K562 (cell line): ENCODE measurements around the gene C17orf113. TPM values are rescaled to one million over a fixed set of nuclear protein-coding genes. Genes with fewer than 3 reads are reported as not detected.

Experiments used
- ATAC-seq: fragments of 200-7000 bp; cut with Tn5 transposase; 3 replicates; pipeline ENCODE4 v1.9.1; 2020; ENCODE audit warnings: moderate library complexity
- BruUV-seq: library from RNA; stranded (reverse); fragments of 400-500 nt; replicated peaks from 2 replicates; lab custom pipeline; 2021; lab: Mats Ljungman, UMichigan
- CTCF ChIA-PET: fragments of 300-600 bp; formaldehyde crosslinking; extraction: SDS; loops from one replicate; lab custom pipeline; 2021; ENCODE audit warnings: low intra/inter-chr PET ratio; lab: Yijun Ruan, JAX
- POLR2A ChIA-PET: fragments of 300-600, 350-650 bp; sonication (Branson Sonifier 250); formaldehyde crosslinking; extraction: SDS; loops from one replicate; lab custom pipeline; 2021; ENCODE audit warnings: antibody characterized with exemption, inconsistent platforms; lab: Yijun Ruan, JAX
- DNase-seq, 4 experiments: peaks; one replicate each; pipeline versions ENCODE4 v3.0.0 to v3.0.0-alpha.2; 2011 to 2018; ENCODE audit warnings: low spot score in 3 of 4, mixed read lengths in 3 of 4; ENCODE audit errors: extremely low read depth in 1 of 4
- FAIRE-seq: peaks from 2 replicates; lab custom pipeline; 2011; peaks lifted over from hg19 to GRCh38; lab: Jason Lieb, UNC
- H2AFZ ChIP-seq: 2 replicates; pipeline ENCODE4 v1.6.0; 2011; ENCODE audit warnings: low read depth, low read length, control low read depth, inconsistent platforms
- H3K27ac ChIP-seq: fragments of 200-600 bp; 3 replicates; pipeline ENCODE4 v1.8.0; 2011; ENCODE audit warnings: low read depth, mild to moderate bottlenecking, control low read depth, inconsistent platforms, low read length, moderate library complexity, mixed read lengths; ENCODE audit errors: extremely low read depth
- H3K27me3 ChIP-seq, 2 experiments: fragments of 300-600 bp in 1 of 2; 2 replicates in 1 of 2; 3 replicates in 1 of 2; pipeline versions ENCODE4 v1.6.0 to v1.8.0; 2011; ENCODE audit warnings: inconsistent platforms in 2 of 2, low read length in 2 of 2, mild to moderate bottlenecking in 1 of 2, mixed read lengths in 1 of 2, moderate library complexity in 1 of 2; ENCODE audit not compliant: control insufficient read depth in 2 of 2, insufficient read depth in 2 of 2
- H3K36me3 ChIP-seq: fragments of 300-600 bp; 3 replicates; pipeline ENCODE4 v1.8.0; 2011; ENCODE audit warnings: mild to moderate bottlenecking, low read length, inconsistent platforms; ENCODE audit not compliant: control insufficient read depth, insufficient read depth
- H3K4me1 ChIP-seq, 2 experiments: fragments of 200-600 bp in 1 of 2; replicated peaks in 1 of 2; 2 replicates in 1 of 2; 3 replicates in 1 of 2; pipeline versions ENCODE4 v1.5.1 to v1.8.0; 2011; ENCODE audit warnings: inconsistent platforms in 2 of 2, low read length in 2 of 2, mild to moderate bottlenecking in 1 of 2, mixed read lengths in 1 of 2, moderate library complexity in 1 of 2; ENCODE audit not compliant: control insufficient read depth in 2 of 2, insufficient read depth in 2 of 2
- H3K4me2 ChIP-seq: 2 replicates; pipeline ENCODE4 v1.6.1; 2011; ENCODE audit warnings: low read length, control low read depth, inconsistent platforms, mixed read lengths; ENCODE audit not compliant: insufficient read depth
- H3K4me3 ChIP-seq: fragments of 200-600 bp; sonication (generic), shearing (Covaris generic); 2 replicates; pipeline ENCODE4 v1.5.1; 2016; ENCODE audit warnings: control low read depth, inconsistent platforms
- H3K79me2 ChIP-seq: fragments of 200-600 bp; 3 replicates; pipeline ENCODE4 v1.8.0; 2011; ENCODE audit warnings: low read length, inconsistent platforms; ENCODE audit not compliant: control insufficient read depth, insufficient read depth
- H3K9ac ChIP-seq, 2 experiments: 2 replicates each; pipeline versions ENCODE4 v1.6.0 to v1.6.1; 2011; ENCODE audit warnings: low read depth in 2 of 2, low read length in 2 of 2, control low read depth in 1 of 2, inconsistent platforms in 1 of 2, mild to moderate bottlenecking in 1 of 2, mixed read lengths in 1 of 2; ENCODE audit not compliant: insufficient read depth in 1 of 2
- H3K9me1 ChIP-seq: one replicate; pipeline ENCODE4 v1.6.0; 2011; ENCODE audit warnings: inconsistent platforms, mild to moderate bottlenecking, low read length, moderate library complexity; ENCODE audit not compliant: control insufficient read depth, insufficient read depth
- H3K9me3 ChIP-seq: replicated peaks from 2 replicates; pipeline ENCODE4 v1.5.1; 2011; ENCODE audit warnings: low read depth, low read length, inconsistent platforms; ENCODE audit not compliant: control insufficient read depth, insufficient read depth
- H4K20me1 ChIP-seq: replicated peaks from 2 replicates; pipeline ENCODE4 v1.6.1; 2011; ENCODE audit warnings: low read length, inconsistent platforms, mixed read lengths; ENCODE audit not compliant: control insufficient read depth, insufficient read depth
- HNRNPK ChIP-seq: fragments of 200-400 bp; formaldehyde crosslinking; IDR thresholded peaks from one replicate; pipeline ENCODE4 v1.6.1; 2018; ENCODE audit warnings: mild to moderate bottlenecking, low read depth, low read length; ENCODE audit not compliant: poor library complexity, severe bottlenecking
- MAFK ChIP-seq: IDR thresholded peaks from 2 replicates; pipeline ENCODE4 v1.6.1; 2011; ENCODE audit warnings: low read length, improper control_type of control experiment
- SMARCC2 ChIP-seq: fragments of 450-650 bp; IDR thresholded peaks from 2 replicates; pipeline ENCODE4 v1.6.1; 2017; ENCODE audit warnings: antibody characterized with exemption, moderate library complexity, mild to moderate bottlenecking, low read depth
- SMC3 ChIP-seq: conservative IDR thresholded peaks from 2 replicates; pipeline ENCODE4 v1.6.1; 2011; ENCODE audit warnings: low read depth, low read length, improper control_type of control experiment; ENCODE audit not compliant: insufficient read depth
- ZNF165 ChIP-seq: fragments of 250-450 bp; sonication (Bioruptor Pico); IDR thresholded peaks from 2 replicates; pipeline ENCODE4 v1.4.0; 2020; ENCODE audit warnings: borderline replicate concordance
- ZNF184 ChIP-seq: sonication (generic); formaldehyde crosslinking; IDR thresholded peaks from 2 replicates; pipeline ENCODE4 v1.5.0; 2020; ENCODE audit warnings: missing genetic modification reagents
- ZNF408 ChIP-seq: fragments of 250-450 bp; sonication (Bioruptor Pico); IDR thresholded peaks from 2 replicates; pipeline ENCODE4 v1.4.0; 2020; ENCODE audit warnings: low read depth, mild to moderate bottlenecking, moderate library complexity
- ZNF717 ChIP-seq: fragments of 250-450 bp; sonication (Bioruptor Pico); IDR thresholded peaks from 2 replicates; pipeline ENCODE4 v1.5.0; 2021
- WGBS: fragments of 100-300 bp; shearing (Covaris generic); methylation state at CpG from one replicate; pipeline ENCODE4 v1.1.6; 2016; ENCODE audit warnings: low coverage, mixed read lengths; ENCODE audit not compliant: insufficient coverage; ENCODE audit errors: missing lambda C conversion rate; 5-methylcytosine and 5-hydroxymethylcytosine counted together
- in situ Hi-C: fragments of 300-500 bp; cut with MboI; formaldehyde crosslinking; loops from 4 replicates; pipeline ENCODE4 v1.15.0; 2018; ENCODE audit warnings: inconsistent platforms, mixed read lengths
- intact Hi-C: fragments of 100-400 bp; cut with micrococcal nuclease; formaldehyde crosslinking; loops from 2 replicates; pipeline ENCODE4 v1.14.2; 2022
- polyA plus RNA-seq, 8 experiments: library from polyadenylated mRNA; depleted of rRNA in 4 of 8; stranded (reverse) in 5 of 8; unstranded in 3 of 8; fragments of >200 nt; fragmentation: Nextera tagmentation in 2 of 8; fragmentation: Illumina TruSeq in 1 of 8; extraction: Ambion mirVana in 2 of 8; extraction: Trizol in 1 of 8; gene quantifications; 2 replicates each; pipeline versions ENCODE4 v1.2.1 to v1.2.3, GENCODE V29; 2011 to 2014; ENCODE audit warnings: inconsistent platforms in 1 of 8, missing spikeins in 1 of 8
- total RNA-seq, 7 experiments: library from RNA; depleted of rRNA in 6 of 7; stranded (reverse); fragments of >200 nt in 6 of 7; fragmentation: Illumina TruSeq in 2 of 7; extraction: Trizol in 2 of 7; gene quantifications; 2 replicates each; pipeline versions ENCODE4 v1.2.1 to v1.2.3, GENCODE V29; 2011 to 2021; ENCODE audit warnings: low replicate concordance in 1 of 7
- TF ChIP-seq, protein P1 (sequence below): fragments of 200-800 bp; sonication (Bioruptor generic); IDR thresholded peaks from 2 replicates; pipeline ENCODE4 v1.6.1; 2016; ENCODE audit warnings: missing genetic modification characterization, missing compliant biosample characterization
- TF ChIP-seq, protein P2 (sequence below): fragments of 450-650 bp; formaldehyde crosslinking; IDR thresholded peaks from 2 replicates; pipeline ENCODE4 v1.4.0; 2020; ENCODE audit warnings: mild to moderate bottlenecking
- TF ChIP-seq, protein P3 (sequence below), 3 experiments: fragments of 200-800 bp in 1 of 3; fragments of 250-450 bp in 1 of 3; fragments of 450-650 bp in 1 of 3; sonication (Bioruptor Pico) in 1 of 3; sonication (Bioruptor generic) in 1 of 3; formaldehyde crosslinking in 1 of 3; IDR thresholded peaks; 2 replicates each; pipeline versions ENCODE4 v1.6.1 to v1.8.0; 2016 to 2022; ENCODE audit warnings: mild to moderate bottlenecking in 2 of 3, missing genetic modification characterization in 2 of 3, missing compliant biosample characterization in 1 of 3, moderate library complexity in 1 of 3
- TF ChIP-seq, protein P4 (sequence below): fragments of 450-650 bp; IDR thresholded peaks from 2 replicates; pipeline ENCODE4 v1.6.1; 2016; ENCODE audit warnings: low read depth, mild to moderate bottlenecking, moderate library complexity

Gene C17orf113
- total and polyA plus RNA-seq, 9 of the 15 experiments (the other 6 are each of a cell fraction or from before 2014, with no cell fraction given), result 0.10 to 1.2 (median 0.31) TPM

DNA sequence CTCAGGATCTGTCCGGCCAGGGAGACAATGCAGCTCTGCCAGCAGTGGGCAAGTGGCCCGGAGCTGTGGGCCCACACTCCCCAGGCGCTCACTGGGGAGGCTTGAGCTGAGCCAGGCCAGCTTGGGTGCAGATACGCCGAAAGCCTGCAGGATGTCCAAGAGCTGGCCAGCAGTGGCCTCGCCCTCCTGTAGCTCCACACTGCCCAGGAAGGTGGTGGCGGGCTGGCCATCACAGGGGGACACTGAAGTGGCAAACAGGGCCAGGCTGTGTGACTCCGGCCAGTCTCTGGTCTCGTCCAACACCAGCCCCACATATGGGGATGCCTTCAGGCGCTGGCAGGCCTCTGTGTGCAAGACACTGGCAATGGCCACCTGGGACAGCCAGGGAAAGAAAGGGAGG is 9.6 kb downstream of the C17orf113 start:
- ChIA-PET POLR2A (interaction anchor here (0.9 to 1.9 kb wide), 5 partner anchors 9 to 23 kb away, joined by 3 to 8 read pairs (median 4); partner anchors contain the start of gene DNAJC7), CTCF (no interaction called here)
- ATAC-seq (peak; percentile 15; the same call in 1 of the 3 replicates), DNase-seq (no peak), FAIRE-seq (no peak)
- 62% methylated on average over 10 of the region's 10 CpGs for WGBS
- Histone ChIP-seq H2AFZ (no peak overlapping the region), H3K9me3 (no peaks in the 10 kb centered on the region), H4K20me1 (no peaks in the 10 kb centered on the region), H3K79me2 (no peaks in the 10 kb centered on the region), H3K4me1 (peaks cover 0 to 23% of the 10 kb centered on the region in 2 experiments; a peak in 2 of 5 replicates), H3K27ac (no peak overlapping the region), H3K9ac (no peak overlapping the region; a peak in 1 of 4 replicates), H3K9me1 (no peaks in the 10 kb centered on the region), H3K4me2 (no peak overlapping the region), H3K4me3 (no peak overlapping the region), H3K36me3 (no peaks in the 10 kb centered on the region), H3K27me3 (no peaks in the 10 kb centered on the region)
- BruUV-seq, result no TSS peak
- intact Hi-C loops, result no loop called here
- in situ Hi-C loops, result no loop called here
- TF ChIP-seq, protein P1, sequence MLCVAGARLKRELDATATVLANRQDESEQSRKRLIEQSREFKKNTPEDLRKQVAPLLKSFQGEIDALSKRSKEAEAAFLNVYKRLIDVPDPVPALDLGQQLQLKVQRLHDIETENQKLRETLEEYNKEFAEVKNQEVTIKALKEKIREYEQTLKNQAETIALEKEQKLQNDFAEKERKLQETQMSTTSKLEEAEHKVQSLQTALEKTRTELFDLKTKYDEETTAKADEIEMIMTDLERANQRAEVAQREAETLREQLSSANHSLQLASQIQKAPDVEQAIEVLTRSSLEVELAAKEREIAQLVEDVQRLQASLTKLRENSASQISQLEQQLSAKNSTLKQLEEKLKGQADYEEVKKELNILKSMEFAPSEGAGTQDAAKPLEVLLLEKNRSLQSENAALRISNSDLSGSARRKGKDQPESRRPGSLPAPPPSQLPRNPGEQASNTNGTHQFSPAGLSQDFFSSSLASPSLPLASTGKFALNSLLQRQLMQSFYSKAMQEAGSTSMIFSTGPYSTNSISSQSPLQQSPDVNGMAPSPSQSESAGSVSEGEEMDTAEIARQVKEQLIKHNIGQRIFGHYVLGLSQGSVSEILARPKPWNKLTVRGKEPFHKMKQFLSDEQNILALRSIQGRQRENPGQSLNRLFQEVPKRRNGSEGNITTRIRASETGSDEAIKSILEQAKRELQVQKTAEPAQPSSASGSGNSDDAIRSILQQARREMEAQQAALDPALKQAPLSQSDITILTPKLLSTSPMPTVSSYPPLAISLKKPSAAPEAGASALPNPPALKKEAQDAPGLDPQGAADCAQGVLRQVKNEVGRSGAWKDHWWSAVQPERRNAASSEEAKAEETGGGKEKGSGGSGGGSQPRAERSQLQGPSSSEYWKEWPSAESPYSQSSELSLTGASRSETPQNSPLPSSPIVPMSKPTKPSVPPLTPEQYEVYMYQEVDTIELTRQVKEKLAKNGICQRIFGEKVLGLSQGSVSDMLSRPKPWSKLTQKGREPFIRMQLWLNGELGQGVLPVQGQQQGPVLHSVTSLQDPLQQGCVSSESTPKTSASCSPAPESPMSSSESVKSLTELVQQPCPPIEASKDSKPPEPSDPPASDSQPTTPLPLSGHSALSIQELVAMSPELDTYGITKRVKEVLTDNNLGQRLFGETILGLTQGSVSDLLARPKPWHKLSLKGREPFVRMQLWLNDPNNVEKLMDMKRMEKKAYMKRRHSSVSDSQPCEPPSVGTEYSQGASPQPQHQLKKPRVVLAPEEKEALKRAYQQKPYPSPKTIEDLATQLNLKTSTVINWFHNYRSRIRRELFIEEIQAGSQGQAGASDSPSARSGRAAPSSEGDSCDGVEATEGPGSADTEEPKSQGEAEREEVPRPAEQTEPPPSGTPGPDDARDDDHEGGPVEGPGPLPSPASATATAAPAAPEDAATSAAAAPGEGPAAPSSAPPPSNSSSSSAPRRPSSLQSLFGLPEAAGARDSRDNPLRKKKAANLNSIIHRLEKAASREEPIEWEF (CRISPR knock-in tag), result no peak
- TF ChIP-seq ZNF408 (CRISPR knock-in tag) (no peak), SMC3 (no peak), ZNF717 (CRISPR knock-in tag) (no peak), HNRNPK (no peak), ZNF184 (CRISPR knock-in tag) (no peak), MAFK (no peak), ZNF165 (CRISPR knock-in tag) (no peak), SMARCC2 (no peak)
- TF ChIP-seq, protein P2, sequence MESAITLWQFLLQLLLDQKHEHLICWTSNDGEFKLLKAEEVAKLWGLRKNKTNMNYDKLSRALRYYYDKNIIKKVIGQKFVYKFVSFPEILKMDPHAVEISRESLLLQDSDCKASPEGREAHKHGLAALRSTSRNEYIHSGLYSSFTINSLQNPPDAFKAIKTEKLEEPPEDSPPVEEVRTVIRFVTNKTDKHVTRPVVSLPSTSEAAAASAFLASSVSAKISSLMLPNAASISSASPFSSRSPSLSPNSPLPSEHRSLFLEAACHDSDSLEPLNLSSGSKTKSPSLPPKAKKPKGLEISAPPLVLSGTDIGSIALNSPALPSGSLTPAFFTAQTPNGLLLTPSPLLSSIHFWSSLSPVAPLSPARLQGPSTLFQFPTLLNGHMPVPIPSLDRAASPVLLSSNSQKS, result no peak
- TF ChIP-seq, protein P3, sequence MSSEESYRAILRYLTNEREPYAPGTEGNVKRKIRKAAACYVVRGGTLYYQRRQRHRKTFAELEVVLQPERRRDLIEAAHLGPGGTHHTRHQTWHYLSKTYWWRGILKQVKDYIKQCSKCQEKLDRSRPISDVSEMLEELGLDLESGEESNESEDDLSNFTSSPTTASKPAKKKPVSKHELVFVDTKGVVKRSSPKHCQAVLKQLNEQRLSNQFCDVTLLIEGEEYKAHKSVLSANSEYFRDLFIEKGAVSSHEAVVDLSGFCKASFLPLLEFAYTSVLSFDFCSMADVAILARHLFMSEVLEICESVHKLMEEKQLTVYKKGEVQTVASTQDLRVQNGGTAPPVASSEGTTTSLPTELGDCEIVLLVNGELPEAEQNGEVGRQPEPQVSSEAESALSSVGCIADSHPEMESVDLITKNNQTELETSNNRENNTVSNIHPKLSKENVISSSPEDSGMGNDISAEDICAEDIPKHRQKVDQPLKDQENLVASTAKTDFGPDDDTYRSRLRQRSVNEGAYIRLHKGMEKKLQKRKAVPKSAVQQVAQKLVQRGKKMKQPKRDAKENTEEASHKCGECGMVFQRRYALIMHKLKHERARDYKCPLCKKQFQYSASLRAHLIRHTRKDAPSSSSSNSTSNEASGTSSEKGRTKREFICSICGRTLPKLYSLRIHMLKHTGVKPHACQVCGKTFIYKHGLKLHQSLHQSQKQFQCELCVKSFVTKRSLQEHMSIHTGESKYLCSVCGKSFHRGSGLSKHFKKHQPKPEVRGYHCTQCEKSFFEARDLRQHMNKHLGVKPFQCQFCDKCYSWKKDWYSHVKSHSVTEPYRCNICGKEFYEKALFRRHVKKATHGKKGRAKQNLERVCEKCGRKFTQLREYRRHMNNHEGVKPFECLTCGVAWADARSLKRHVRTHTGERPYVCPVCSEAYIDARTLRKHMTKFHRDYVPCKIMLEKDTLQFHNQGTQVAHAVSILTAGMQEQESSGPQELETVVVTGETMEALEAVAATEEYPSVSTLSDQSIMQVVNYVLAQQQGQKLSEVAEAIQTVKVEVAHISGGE (CRISPR knock-in tag; IDR thresholded peaks at IDR 0.05), result no peak
- TF ChIP-seq, protein P4, sequence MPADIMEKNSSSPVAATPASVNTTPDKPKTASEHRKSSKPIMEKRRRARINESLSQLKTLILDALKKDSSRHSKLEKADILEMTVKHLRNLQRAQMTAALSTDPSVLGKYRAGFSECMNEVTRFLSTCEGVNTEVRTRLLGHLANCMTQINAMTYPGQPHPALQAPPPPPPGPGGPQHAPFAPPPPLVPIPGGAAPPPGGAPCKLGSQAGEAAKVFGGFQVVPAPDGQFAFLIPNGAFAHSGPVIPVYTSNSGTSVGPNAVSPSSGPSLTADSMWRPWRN, result no peak
